SKM-1 treated with dmso at 0.1 percent for 144 hours (cell line): ENCODE measurements around the gene SRPX.

Experiments used
- DNase-seq: peaks from one replicate; lab custom pipeline; 2025; ENCODE audit not compliant: unreplicated experiment; lab: John Stamatoyannopoulos, UW

The SRPX gene

GRCh38 chrX:38142610-38143009, 78.1 kb downstream of the SRPX start:
- DNase-seq: no peak

GRCh38 chrX:38138900-38139299, 81.8 kb downstream of the SRPX start:
- DNase-seq: no peak

- no peak for DNase-seq
Observed at GRCh38 chrX:38138157-38138891, 82.3 kb downstream of the SRPX start.

- no peak for DNase-seq
Observed at GRCh38 chrX:38129366-38129765, 91.3 kb downstream of the SRPX start.

GRCh38 chrX:38127961-38128360, 92.7 kb downstream of the SRPX start:
- DNase-seq: no peak

GRCh38 chrX:38126179-38126578, 94.5 kb downstream of the SRPX start:
- DNase-seq: no peak

GRCh38 chrX:38124000-38124399, 96.7 kb downstream of the SRPX start:
- no peak for DNase-seq

- DNase-seq: no peak
Observed at GRCh38 chrX:38117485-38117884, 103.2 kb downstream of the SRPX start.

GRCh38 chrX:38116706-38117105, 104.0 kb downstream of the SRPX start:
- no peak for DNase-seq

- no peak for DNase-seq
Observed at GRCh38 chrX:38112566-38112965, 108.1 kb downstream of the SRPX start.

GRCh38 chrX:38111196-38111595, 109.5 kb downstream of the SRPX start:
- DNase-seq: no peak

- no peak for DNase-seq
Observed at GRCh38 chrX:38110231-38110630, 110.4 kb downstream of the SRPX start.

GRCh38 chrX:38109042-38109898, 111.4 kb downstream of the SRPX start:
- no peak for DNase-seq

GRCh38 chrX:38108364-38108763, 112.3 kb downstream of the SRPX start:
- no peak for DNase-seq

- DNase-seq: no peak
Observed at GRCh38 chrX:38106991-38107655, 113.5 kb downstream of the SRPX start.

GRCh38 chrX:38105216-38105725, 115.4 kb downstream of the SRPX start:
- no peak for DNase-seq

GRCh38 chrX:38103857-38104812, 116.5 kb downstream of the SRPX start:
- no peak for DNase-seq

- DNase-seq: no peak
Observed at GRCh38 chrX:38102875-38103274, 117.8 kb downstream of the SRPX start.

- DNase-seq: no peak
Observed at GRCh38 chrX:38102240-38102639, 118.4 kb downstream of the SRPX start.

- no peak for DNase-seq
Observed at GRCh38 chrX:38099688-38100087, 121.0 kb downstream of the SRPX start.
